GM06990 (cell line): Measurements from ENCODE around the gene BMERB1.

Experiments
- DNase-seq: peaks from one replicate; pipeline ENCODE4 v3.0.0-alpha.2; 2011; ENCODE audit not compliant: insufficient read length; ENCODE audit errors: extremely low read depth
- H3K27me3 ChIP-seq: replicated peaks from 2 replicates; pipeline ENCODE4 v1.6.0; 2011; ENCODE audit warnings: low read length; ENCODE audit not compliant: control insufficient read depth, insufficient read depth
- H3K36me3 ChIP-seq: 2 replicates; pipeline ENCODE4 v1.5.1; 2011; ENCODE audit warnings: low read length; ENCODE audit not compliant: control insufficient read depth, insufficient read depth
- H3K4me3 ChIP-seq: replicated peaks from 2 replicates; pipeline ENCODE4 v1.5.1; 2011; ENCODE audit warnings: low read depth, mild to moderate bottlenecking, control low read depth, low read length
- CTCF ChIP-seq: IDR thresholded peaks from 2 replicates; pipeline ENCODE4 v1.5.1; 2011; ENCODE audit warnings: low read length, control low read depth, mild to moderate bottlenecking, inconsistent platforms; ENCODE audit not compliant: insufficient read depth, poor library complexity, severe bottlenecking

BMERB1 gene

GRCh38 chr16:15457958-15458357 is 23.6 kb downstream of the BMERB1 start:
- DNase-seq, result no peak
- TF ChIP-seq CTCF, result no peak
- Histone ChIP-seq H3K4me3 (no peak overlapping the region), H3K36me3 (no peaks in the 10 kb centered on the region), H3K27me3 (no peaks in the 10 kb centered on the region)

GRCh38 chr16:15459791-15460190 is 25.4 kb downstream of the BMERB1 start:
- DNase-seq, result no peak
- no peaks in the 10 kb centered on the region for H3K27me3 ChIP-seq
- no peak for TF ChIP-seq CTCF
- H3K36me3 ChIP-seq, result no peaks in the 10 kb centered on the region
- no peak overlapping the region for H3K4me3 ChIP-seq

- Histone ChIP-seq H3K36me3 (no peaks in the 10 kb centered on the region), H3K4me3 (no peak overlapping the region), H3K27me3 (no peaks in the 10 kb centered on the region)
- TF ChIP-seq CTCF, result no peak
- DNase-seq, result no peak
Observed at GRCh38 chr16:15460601-15461000, 26.2 kb downstream of the BMERB1 start.

- TF ChIP-seq CTCF, result no peak
- no peak overlapping the region for H3K4me3 ChIP-seq
- no peak for DNase-seq
- H3K36me3 ChIP-seq, result no peaks in the 10 kb centered on the region
- no peaks in the 10 kb centered on the region for H3K27me3 ChIP-seq
Observed at GRCh38 chr16:15461376-15461775, 27.0 kb downstream of the BMERB1 start.

- TF ChIP-seq CTCF, result no peak
- no peak overlapping the region for H3K4me3 ChIP-seq
- no peak for DNase-seq
- H3K27me3 ChIP-seq, result no peaks in the 10 kb centered on the region
- no peaks in the 10 kb centered on the region for H3K36me3 ChIP-seq
Observed at GRCh38 chr16:15464401-15465186, 30.2 kb downstream of the BMERB1 start.

GRCh38 chr16:15466131-15466530 is 31.7 kb downstream of the BMERB1 start:
- TF ChIP-seq CTCF, result no peak
- no peaks in the 10 kb centered on the region for H3K27me3 ChIP-seq
- H3K36me3 ChIP-seq, result no peaks in the 10 kb centered on the region
- no peak for DNase-seq
- no peak overlapping the region for H3K4me3 ChIP-seq
